GM21447 (cell line): ENCODE data around the gene NBEA.

ENCODE experiments used
- ATAC-seq: cut with Tn5 transposase; IDR thresholded peaks from one replicate; pipeline ENCODE4 v1.9.1; 2021; ENCODE audit not compliant: unreplicated experiment

NBEA gene

DNA sequence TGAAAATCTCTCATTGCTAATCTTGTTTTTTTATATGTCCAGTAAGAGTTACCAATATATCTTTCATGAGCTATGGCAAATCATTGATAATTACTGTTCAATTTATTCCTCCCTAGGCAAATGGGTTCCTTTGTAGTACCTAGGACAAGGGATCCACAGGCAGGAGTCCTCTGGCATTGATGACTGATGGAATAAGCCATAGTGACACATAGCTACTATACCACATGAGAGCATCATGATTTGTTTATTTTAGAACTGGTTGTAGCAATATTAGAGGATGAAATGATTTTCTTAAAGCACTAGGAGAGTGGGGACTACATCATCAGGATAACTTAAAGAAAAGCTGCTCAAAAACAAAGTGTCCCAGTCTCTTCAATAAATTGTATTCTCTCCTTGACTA lies 556.2 kb downstream of the NBEA start:
- ATAC-seq, result no peak

DNA sequence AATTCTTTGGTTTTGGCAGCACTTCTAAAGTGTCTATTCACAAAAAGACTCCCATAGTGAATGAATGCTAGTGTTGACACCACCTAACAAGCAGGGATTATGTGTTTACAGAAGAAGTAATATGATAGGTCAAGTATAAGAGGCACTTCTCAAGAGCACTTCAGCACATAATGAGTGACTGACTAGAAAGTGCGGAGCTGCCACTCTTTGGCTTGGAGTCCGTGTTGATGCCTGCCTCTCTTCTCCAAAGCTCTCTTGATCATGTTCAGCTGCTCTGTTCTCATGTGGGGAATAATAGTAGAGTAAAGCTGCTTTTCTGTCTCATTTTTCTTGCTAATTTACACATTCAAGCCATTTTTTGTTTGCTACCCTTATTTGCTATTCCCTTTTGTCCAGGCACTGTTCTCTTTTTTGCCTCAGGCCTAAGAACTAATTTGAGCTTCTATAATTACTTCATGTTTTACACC lies 557.2 kb downstream of the NBEA start:
- no peak for ATAC-seq

DNA sequence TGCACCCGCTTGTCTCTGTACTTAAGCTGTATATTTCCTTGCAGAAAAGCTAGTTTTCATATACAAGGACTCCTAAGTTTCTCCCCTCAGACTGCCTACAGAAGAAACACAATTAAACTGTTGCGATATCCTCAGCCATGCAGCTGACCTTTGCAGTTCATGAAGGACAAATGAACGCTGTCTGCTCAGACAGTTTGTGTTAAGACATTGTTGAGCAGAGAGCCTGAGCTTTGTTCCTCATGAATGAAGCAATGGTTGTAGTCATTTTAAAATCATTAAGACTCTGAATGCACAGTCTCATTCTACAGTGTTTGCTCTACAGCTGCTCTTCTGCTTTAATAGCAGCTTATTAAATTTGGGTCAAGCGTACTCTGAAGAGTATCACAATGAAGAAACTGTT lies 557.6 kb downstream of the NBEA start:
- ATAC-seq, result no peak

DNA sequence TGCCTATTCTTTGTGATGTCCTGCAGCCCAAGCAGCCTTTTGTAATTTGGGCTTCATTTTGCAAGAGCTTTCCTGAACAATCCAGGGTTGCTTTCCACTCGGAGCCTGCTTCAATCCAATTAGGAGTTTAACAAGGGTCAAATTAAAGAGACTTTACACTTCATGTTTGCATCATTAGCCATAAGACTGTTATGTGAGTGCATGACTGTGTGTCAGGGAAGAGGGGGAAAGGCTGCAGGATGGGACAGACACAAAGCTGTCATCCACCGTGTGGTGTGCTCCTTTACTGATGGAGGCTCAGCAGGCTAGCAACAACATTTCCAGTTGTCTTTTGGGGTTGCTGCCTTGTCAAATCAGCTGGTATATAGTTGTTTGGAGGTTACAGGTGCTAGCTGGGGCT lies 558.1 kb downstream of the NBEA start:
- ATAC-seq, result no peak

DNA sequence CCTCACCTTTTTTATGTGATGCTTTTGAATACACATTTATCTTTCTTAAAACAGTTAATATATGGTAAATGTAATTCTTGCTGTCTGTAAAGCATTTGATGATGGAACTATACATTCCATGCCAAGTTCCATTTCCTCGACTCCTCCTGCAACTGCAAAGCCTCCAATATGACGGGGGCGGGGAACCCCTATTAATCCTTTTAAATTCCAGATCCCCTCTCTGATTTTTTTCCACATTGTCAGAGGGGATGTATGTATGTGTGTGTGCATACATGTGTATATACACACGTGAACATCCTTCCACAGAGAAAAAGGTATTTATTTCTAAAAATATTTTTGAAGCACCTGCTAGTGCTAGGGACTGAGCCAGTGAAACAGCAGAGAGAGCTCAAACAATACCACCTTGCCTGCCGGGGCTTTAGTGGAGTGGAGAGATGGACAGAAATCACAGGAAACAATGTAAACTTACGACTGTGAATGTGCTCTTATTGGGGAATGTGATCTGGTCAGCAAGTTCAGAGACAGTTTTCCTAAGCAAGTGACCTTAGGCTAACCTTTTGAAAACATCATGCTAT lies 559.7 kb downstream of the NBEA start:
- no peak for ATAC-seq

DNA sequence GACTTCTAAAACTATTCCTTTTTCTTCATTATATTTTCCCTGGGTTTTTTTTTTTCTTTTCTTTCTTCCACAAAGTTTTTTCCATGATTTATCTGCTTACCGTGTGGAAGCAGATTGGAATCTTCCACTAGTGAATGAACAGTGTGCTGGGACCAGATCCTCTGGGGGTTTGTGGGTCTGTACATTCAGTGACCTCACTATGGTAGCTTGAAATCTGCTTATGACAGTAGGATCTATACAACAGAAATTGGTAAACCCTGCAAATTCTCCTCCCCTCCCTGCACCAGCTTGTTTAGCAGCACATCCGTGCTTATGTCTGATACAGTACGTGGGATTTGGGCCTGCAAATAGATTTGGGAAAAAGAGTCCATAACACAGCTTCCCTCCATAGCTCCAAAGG lies 560.4 kb downstream of the NBEA start:
- ATAC-seq, result no peak

DNA sequence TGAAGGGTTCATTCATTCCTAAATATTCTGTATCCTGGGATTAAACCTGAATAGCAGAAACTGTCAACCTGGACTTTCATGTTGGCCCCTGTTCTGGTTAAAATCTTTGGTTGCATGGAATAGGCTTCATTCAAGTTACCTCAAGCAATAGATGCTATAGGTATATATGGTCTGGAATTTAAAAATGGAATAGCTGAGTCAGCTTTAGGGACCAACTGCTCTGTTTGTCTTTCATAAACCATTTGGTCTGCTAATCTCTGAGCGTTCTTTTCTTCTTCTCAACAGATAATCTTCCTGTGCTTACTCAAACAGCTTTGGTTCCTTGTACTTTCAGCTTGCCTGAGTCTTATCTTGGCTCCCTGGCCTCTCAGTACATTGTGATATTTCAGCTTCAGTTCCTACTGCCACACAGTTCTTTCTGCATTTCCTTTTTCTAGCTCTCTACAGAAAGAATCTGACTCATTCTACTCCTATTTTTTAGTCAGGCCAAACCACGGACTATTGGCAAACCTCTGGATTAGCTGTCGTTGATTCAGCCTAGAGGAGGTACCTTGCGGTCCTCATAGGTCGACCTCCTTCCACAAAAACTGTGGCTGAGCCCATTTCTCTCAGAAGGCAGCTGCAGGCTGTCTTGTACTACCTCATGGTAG lies 570.3 kb downstream of the NBEA start:
- no peak for ATAC-seq

DNA sequence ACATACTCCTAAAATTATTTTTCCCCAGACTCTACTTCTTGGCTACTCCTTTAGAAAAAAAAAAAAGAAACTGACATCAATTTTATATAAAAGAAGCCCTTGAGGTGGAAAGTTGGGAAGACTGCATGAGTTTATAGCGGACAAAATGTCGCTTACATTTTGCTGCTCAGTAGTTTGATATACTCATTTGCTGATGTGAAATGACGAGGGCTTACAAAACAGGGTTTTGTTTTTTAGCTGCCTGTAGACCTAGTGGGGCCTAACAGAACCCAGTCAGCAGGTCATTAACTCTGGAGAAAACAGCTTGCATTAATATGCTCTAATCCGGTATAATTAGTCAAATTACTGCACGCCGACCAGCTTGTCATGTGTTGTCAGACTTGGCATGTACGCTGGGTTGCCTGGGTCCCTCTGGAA lies 572.0 kb downstream of the NBEA start:
- no peak for ATAC-seq

DNA sequence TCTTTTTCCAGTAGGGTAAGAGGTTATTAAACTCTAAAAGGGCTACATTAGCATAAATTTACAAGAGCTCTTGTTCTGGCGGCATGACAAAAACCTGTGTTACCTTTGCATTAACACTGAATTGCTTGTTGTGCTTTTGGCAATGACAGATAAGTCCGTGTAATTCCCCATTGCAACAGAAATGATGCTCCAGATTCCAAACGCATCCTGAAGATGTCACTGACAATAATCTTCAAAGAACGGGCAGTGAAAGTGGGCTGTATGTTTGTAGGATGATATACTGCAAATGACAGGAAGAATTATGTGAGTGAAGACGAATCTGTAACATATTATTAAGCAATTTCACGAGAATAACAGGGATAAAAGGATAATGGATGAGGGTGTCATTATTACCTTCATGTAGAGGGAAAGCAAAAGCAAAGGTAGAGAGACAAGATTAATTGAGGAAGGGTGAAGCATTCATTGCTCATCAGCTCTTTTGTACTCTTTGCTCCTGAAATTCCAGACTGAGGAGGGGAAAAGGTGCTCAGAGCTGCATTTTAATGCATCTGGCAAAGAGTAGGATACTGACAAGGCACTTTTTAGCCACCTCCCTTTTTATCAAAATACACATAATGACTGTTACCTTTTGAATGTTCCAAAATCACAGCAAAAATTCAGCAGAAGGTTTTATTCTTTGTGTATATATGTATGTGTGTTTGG lies 572.9 kb downstream of the NBEA start:
- no peak for ATAC-seq

DNA sequence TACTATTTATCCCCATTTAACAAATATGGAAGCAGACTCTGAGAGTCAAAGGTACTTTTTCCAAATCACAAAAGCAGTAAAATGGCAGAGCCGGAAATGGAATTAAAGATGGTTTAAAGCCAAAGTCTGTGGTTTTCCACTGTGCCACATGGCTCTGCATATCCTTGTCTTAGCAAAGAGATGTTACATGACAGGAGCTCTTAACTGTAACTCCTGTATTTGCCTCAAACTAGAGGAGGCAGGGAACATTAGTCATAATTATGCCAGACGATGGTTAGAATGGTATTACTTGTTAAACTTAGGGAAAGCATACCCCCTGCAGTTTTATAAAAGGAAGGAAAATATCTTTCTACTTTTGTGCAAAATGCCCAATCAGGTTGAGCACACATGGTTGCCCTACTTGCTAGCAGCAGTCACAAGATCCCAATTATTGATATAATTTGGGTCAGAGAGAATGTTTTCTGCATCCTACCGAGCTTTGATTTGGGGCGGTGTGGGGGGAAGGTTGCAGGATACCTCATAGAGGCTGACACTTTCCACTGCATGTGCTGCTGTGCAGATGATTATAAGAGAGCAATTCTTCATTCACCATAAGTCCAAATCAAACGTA lies 576.4 kb downstream of the NBEA start:
- ATAC-seq, result no peak

DNA sequence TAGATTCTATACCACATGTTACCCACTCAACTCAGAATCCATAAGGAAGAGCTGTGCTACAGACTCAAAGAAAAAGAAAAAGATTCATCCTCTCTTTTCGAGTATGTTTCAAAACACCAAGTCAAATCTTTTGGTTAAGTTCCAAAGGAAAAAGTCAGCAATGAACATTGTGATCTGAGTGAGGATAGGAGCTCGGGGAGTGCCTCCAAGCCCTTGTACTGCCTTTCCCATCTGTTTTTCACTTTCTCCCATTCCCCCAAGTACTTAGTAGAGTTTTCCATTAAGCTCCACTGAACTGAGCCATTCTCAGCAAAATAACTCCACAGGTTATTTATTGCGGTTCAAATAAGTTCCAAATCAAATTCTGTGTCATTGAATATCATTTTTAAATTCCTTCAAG lies 582.1 kb downstream of the NBEA start:
- no peak for ATAC-seq

DNA sequence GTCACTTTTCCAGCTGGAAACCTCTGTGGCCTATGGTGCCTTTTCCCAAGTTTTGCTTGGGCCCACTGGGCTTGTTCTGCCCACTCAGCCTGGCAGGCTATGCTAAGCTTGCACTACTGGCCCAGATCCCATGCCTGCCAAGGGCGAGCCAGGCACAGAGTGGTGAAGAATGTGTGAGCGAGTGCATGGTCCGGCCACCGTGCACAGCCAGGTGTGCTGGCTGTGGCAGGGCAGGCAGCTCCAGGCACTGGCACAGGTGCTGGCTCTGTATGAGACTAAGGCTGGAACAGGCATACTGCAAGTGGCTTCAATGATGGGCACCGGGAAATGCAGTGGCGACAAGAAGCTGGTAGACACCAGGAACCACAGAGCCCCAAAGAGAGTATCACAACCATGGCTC lies 584.5 kb downstream of the NBEA start:
- no peak for ATAC-seq

DNA sequence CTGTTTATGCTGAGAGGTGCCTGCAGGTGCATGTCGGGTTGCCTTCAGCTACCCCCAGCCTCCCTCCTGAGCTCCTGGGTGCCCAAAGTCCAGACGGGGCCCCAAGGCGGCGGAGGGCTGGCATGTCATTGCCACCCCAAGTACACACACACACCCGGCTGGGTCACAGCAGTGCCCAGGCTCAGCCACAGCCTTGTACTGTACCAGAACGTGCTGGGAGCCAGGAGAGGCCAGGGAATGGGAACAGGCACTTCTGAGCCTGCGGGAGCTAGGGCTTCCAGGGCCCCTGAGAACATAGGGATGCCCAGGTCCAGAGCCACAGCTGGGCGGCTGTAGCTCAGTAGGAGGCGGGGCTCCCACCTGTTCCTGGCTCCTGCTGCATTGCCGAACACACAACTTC lies 585.4 kb downstream of the NBEA start:
- ATAC-seq, result no peak

DNA sequence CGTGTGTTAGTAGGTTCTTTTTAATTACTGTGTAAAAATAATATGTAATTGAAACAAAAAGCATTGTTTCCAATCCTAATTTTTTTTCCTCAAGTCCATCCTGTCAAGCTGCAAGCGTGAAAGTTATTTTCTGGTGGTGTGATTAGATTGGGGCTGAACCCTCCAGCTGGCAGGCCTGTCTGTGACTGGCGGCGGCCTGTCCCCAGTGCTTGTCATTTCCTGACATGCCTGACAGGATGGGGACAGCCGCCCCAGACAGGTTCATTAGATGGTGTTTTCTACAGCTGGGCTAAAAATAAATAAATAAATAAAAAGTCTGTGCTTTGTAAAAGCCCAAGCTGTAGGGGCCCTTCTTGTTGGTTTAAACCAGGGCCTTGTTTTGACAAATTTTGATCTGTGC lies 588.1 kb downstream of the NBEA start:
- no peak for ATAC-seq

DNA sequence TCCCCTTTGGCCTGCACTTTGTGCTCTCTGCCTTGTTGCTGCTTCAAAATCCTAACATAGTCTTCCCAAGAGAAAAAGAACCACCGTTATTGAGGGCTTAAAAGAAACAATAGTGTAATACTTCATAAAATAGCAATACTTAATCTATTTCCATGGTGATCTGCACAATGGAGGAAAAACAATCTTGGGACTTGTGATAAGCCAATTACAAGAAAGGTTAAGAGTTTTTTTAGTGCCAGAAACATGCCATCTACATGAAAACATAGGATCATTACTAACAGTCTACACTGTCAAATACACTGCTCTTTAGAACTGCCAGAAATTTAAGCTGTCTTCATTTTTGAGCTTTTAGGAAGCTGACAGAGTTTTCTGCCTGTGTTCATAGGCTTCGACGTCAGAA lies 588.5 kb downstream of the NBEA start:
- ATAC-seq, result no peak

DNA sequence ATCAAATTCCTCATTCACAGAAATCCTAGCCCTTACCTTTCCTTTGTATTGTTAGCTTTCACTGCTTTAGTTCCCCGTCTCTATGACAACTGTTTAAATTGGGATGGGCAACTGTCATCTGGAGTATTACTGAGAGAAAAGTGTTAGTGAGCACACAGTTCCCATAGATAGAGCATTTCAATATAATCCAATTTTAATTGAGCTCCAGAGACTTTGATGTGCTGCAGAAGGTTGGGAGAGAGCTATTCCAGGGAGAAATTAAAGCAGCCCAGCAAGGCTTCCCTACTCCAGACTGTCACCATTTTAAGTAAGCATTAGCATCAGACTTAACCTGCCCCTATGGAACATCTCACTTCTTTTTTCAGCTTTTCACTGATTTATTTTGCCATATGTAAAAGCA lies 589.5 kb downstream of the NBEA start:
- ATAC-seq, result no peak

DNA sequence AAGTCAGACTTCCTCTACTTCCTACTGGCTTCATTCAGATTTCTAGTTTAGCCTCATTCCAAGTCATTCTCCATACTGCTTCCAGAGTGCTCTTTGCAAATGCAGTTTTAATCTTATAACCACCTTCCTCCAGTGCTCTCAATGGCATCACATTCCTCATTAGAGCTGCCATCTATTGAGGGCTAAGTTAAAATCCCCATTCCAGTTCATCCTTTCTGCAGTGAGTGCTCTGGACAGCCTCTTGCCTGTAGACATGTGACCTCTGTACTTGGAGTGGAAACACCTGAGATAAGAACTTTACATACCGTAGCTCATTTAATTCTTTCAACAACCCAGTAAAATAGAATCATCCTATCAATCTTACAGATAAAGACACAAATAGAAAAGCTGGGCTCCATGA lies 592.3 kb downstream of the NBEA start:
- no peak for ATAC-seq

DNA sequence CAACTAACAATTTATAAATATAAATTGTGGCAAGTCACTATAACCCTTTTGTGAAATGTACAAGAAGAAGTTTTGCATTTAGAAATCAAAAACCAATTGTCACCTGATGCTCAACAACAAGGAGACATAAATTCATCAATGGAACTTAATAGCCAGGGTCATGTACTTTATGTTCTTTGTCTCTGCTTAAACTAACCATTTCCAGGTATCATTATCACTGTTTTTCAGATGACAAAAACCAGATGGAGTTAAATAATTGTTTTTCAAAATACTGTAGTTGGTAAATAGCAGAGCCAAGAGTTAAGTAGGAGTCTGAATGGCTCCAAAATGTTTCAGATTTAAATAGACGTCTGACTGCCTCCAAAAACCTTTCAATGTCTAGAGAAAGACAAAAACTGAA lies 606.7 kb downstream of the NBEA start:
- ATAC-seq, result no peak

DNA sequence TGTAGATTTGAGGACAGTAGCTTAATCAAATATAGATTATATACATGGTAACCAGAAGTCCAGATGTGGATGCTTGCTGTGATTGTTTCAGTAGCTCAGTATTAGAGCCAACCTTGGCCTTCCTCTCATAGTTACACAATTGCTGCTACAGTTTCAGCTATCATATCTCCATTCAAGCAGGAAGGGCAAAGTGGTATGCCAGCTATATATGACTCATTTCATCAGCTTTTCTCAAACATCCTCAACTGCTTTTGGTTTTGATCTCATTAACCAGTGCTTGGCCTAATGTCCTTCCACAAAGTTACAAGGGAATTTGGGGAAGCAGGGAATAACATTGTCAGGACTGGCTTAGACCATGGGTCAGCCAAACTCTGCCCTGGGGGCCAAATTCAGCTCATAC lies 607.4 kb downstream of the NBEA start:
- no peak for ATAC-seq

DNA sequence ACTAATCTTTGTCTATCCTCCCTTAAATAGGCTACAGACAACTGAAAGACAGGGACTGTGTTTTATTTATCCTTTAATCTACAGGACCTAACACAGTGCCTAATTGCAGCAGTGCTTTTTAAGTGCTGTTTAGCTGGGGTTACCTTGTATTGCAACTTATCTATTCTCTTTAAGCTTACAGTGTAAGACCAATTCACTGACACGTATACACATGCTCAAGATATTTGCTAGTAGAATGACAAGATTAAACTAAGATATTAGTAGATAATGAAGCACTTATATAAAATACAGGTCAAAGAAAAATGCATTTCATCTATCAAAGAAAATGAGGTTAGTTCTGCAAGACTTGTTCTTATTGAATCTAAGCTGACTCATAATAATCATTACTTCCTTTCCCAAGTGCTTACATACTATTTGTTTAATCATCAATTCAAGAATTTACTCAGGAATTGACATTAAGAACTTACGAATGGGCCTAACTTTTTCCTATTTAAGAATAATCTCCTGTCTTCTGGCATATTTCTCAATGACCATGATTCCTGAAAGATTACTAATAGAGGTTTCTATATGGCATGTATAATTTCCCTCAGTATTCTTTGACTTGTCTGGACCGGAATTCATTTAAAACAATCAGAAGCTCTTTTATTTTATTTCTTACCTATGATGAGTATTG lies 610.2 kb downstream of the NBEA start:
- ATAC-seq, result no peak

DNA sequence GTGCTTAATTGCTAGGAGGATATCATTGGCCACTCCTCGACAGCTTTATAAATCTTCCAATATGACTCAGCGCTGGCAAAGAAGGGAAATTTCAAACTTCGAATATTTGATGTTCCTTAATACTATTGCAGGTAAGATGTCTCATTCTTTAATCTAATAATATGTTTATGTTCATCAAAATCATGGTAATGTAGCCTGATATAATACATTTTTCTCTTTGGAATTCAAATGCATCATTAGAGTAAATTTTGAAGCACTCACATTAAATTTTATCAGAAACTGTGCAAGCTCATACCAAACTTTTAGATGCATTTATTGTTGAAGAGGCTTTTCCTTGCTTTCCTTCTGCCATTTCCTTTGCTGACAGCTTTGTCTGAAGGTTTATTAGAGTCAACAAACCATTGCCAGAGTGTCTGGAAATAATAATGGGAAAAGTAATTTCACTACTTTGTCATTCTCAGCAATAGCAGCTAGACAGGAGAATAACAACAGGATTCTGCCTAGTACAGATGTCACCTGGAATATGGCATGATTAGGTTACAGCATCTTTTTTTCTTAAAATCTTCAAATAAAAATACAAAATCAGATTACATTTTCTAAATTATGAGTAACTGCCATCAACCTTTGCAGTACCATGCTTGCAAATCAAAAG lies 613.0 kb downstream of the NBEA start:
- no peak for ATAC-seq
